Heart left ventricle (tissue), 16 donors: Measurements from ENCODE around the gene SERPINB6. TPM values are rescaled to one million over a fixed set of nuclear protein-coding genes. Genes with fewer than 3 reads are reported as not detected.

ENCODE experiments used
- ATAC-seq, 4 donors: fragments of 200-7000 bp; cut with Tn5 transposase; one replicate each; pipeline ENCODE4 v1.9.1; 2020 to 2022; ENCODE audit warnings: moderate library complexity in 4 of 4, mild to moderate bottlenecking in 3 of 4, moderate number of reproducible peaks in 1 of 4
- DNase-seq, 5 donors: peaks; one replicate each; pipeline ENCODE4 v3.0.0-alpha.2; 2020
- H3K27ac ChIP-seq, 12 donors: fragments of 200-600 bp; sonication (generic) in 4 of 12; one replicate each; pipeline versions ENCODE4 v1.5.0 to v1.8.0; 2016 to 2022; ENCODE audit warnings: mild to moderate bottlenecking in 2 of 12
- H3K27me3 ChIP-seq, 9 donors: fragments of 200-600 bp; sonication (generic) in 2 of 9; one replicate each; pipeline versions ENCODE4 v1.5.1 to v1.8.0; 2016 to 2022; ENCODE audit warnings: mild to moderate bottlenecking in 3 of 9
- H3K36me3 ChIP-seq, 9 donors: fragments of 200-600 bp; sonication (generic) in 2 of 9; one replicate each; pipeline versions ENCODE4 v1.5.0 to v1.8.0; 2018 to 2022; ENCODE audit warnings: mild to moderate bottlenecking in 2 of 9
- H3K4me1 ChIP-seq, 12 donors: fragments of 200-600 bp; sonication (generic) in 4 of 12; one replicate each; pipeline versions ENCODE4 v1.5.0 to v1.8.0; 2016 to 2022; ENCODE audit warnings: mild to moderate bottlenecking in 3 of 12
- H3K4me3 ChIP-seq, 12 donors: fragments of 200-600 bp; sonication (generic) in 4 of 12; one replicate each; pipeline versions ENCODE4 v1.5.0 to v1.8.0; 2017 to 2022; ENCODE audit warnings: mild to moderate bottlenecking in 9 of 12, moderate library complexity in 4 of 12
- H3K9me3 ChIP-seq, 12 donors: fragments of 200-600 bp; sonication (generic) in 4 of 12; one replicate each; pipeline versions ENCODE4 v1.5.0 to v1.8.0; 2016 to 2022; ENCODE audit warnings: mild to moderate bottlenecking in 1 of 12
- POLR2A ChIP-seq, 2 donors: fragments of 450-650 bp; IDR thresholded peaks; one replicate each; pipeline ENCODE4 v1.6.1; 2017; ENCODE audit warnings: antibody characterized with exemption in 2 of 2, mild to moderate bottlenecking in 2 of 2, moderate library complexity in 2 of 2
- whole genome bisulfite sequencing, 4 donors: extraction: QIAGEN DNeasy Blood & Tissue Kit in 2 of 4; methylation state at CpG; one replicate each; pipeline versions ENCODE4 v1.1.5 to v1.1.7; 2013 to 2018; 5-methylcytosine and 5-hydroxymethylcytosine counted together
- intact Hi-C, 10 donors: fragments of 100-400 bp; cut with DNase I; formaldehyde crosslinking; loops; one replicate each; pipeline versions ENCODE4 v1.11.1 to v1.14.2; 2022
- polyA plus RNA-seq, 2 donors: library from polyadenylated mRNA; stranded (reverse); fragments of 200-250 nt; gene quantifications; one replicate each; pipeline ENCODE4 v1.2.3, GENCODE V29; 2013
- total RNA-seq, 9 donors: library from RNA; depleted of rRNA in 2 of 9; stranded (reverse); fragments of >200 nt in 2 of 9; fragmentation: NEBNext Ultra II Directional in 3 of 9; extraction: Animal tissue kit (Norgen Biotek cat#: 25700) in 3 of 9; gene quantifications; one replicate each; pipeline versions ENCODE4 v1.1.0 to v1.2.4, GENCODE V29; 2016 to 2023
- TF ChIP-seq, protein P1 (sequence below), 12 donors: fragments of 200-600 bp; sonication (generic) in 4 of 12; IDR thresholded peaks; one replicate each; pipeline versions ENCODE4 v1.5.0 to v1.8.0; 2018 to 2022; ENCODE audit warnings: antibody characterized with exemption in 12 of 12, mild to moderate bottlenecking in 5 of 12
- donor health status: ischemic (EF 13 %, LVEDD 7.1; RV severe dilation, severe dysfunction).
- donor health status: healthy with polysubstance abuse.
- donor health status: DM: no; HTN: yes; CAD: no.
- donor health status: DM: no; HTN: no; CAD: no.
- donor health status: ischemic (EF 25% LVEDD 6.9; RV normal size, moderate dysfunction).
- donor health status: ischemic (EF 25% LVEDD 5.7; RV mildly dilated, moderate dysfunction).
- donor health status: healthy.
- donor health status: DM: yes; HTN: yes; CAD: no.
- donor health status: ischemic (EF 35%, LVEDD 5.7; RV mildly dilated, moderate dysfunction).
- donor health status: nonischemic (EF 11% LVEDD 7.7; RV severe dilation, severe dysfunction).
- donor health status: DM: yes; HTN: yes; CAD: no.
- donor health status: PGD.
- donor health status: ischemic (EF 29% LVEDD 5.4; RV normal size, mild dysfunction).
- donor health status: nonischemic (EF 23%, LVEDD 6.1; RV moderate dilation, normal function).

Gene SERPINB6
- total and polyA plus RNA-seq, 11 donors = 146 to 246 (median 186) TPM

DNA sequence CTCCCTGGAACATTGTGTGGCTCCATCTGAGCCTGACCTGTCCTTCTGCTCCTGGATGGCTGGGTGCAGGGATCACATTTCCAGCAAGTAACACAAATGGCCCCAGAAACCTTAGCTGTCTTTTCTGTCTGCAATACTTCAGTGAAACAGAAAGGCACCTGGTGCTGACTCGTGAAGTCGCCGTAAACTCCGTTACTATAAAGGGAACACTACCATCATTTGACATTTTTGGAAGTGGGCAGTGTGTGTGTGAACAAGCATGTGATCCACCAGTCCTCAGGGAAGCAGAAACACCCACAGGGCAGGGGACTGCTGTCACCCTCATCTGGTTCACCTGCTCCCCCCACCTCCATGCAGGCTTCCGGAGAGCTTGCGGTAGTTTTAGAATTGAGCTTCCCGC is 23.9 kb downstream of the SERPINB6 start:
- Histone ChIP-seq H3K27ac (peak overlapping the region in 11 of 12 donors; percentile 13 to 68 (median 58)), H3K4me1 (peaks cover 0 to 52% (median 28%) of the 10 kb centered on the region in 12 donors), H3K36me3 (peaks cover 0 to 52% (median 35%) of the 10 kb centered on the region in 9 donors), H3K4me3 (no peak overlapping the region), H3K27me3 (no peaks in the 10 kb centered on the region), H3K9me3 (no peaks in the 10 kb centered on the region)
- WGBS, 4 donors = 66 to 88% (median 72%) methylated on average over 7 of the region's 7 CpGs
- intact Hi-C loops = no loop called here
- peak; percentile 9 to 58 (median 26) for ATAC-seq
- TF ChIP-seq, protein P1, sequence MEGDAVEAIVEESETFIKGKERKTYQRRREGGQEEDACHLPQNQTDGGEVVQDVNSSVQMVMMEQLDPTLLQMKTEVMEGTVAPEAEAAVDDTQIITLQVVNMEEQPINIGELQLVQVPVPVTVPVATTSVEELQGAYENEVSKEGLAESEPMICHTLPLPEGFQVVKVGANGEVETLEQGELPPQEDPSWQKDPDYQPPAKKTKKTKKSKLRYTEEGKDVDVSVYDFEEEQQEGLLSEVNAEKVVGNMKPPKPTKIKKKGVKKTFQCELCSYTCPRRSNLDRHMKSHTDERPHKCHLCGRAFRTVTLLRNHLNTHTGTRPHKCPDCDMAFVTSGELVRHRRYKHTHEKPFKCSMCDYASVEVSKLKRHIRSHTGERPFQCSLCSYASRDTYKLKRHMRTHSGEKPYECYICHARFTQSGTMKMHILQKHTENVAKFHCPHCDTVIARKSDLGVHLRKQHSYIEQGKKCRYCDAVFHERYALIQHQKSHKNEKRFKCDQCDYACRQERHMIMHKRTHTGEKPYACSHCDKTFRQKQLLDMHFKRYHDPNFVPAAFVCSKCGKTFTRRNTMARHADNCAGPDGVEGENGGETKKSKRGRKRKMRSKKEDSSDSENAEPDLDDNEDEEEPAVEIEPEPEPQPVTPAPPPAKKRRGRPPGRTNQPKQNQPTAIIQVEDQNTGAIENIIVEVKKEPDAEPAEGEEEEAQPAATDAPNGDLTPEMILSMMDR (IDR thresholded peaks at IDR 0.05) = no peak
- no peak for TF ChIP-seq POLR2A (IDR thresholded peaks at IDR 0.05)
- DNase-seq = no peak

- Histone ChIP-seq H3K36me3 (peaks cover 0 to 30% (median 19%) of the 10 kb centered on the region in 9 donors), H3K27ac (peak overlapping the region in 1 of 12 donors; percentile 0), H3K27me3 (no peaks in the 10 kb centered on the region), H3K9me3 (no peaks in the 10 kb centered on the region), H3K4me3 (no peak overlapping the region), H3K4me1 (peaks cover 0 to 43% (median 25%) of the 10 kb centered on the region in 12 donors)
- TF ChIP-seq POLR2A (IDR thresholded peaks at IDR 0.05) = no peak
- TF ChIP-seq, protein P1 (IDR thresholded peaks at IDR 0.05) = no peak
- WGBS, 4 donors = 95 to 97% (median 96%) methylated on average over 8 of the region's 8 CpGs
- DNase-seq = no peak
- no peak for ATAC-seq
- intact Hi-C loops = no loop called here
These were observed 26.3 kb downstream of the SERPINB6 start for GRCh38 chr6:2945153-2945452.

- DNase-seq = no peak
- Histone ChIP-seq H3K27me3 (no peaks in the 10 kb centered on the region), H3K4me1 (peaks cover 0 to 40% (median 22%) of the 10 kb centered on the region in 12 donors), H3K4me3 (no peak overlapping the region), H3K27ac (peak overlapping the region in 3 of 12 donors; percentile 46 to 77 (median 68)), H3K36me3 (peaks cover 0 to 26% (median 18%) of the 10 kb centered on the region in 9 donors), H3K9me3 (no peaks in the 10 kb centered on the region)
- intact Hi-C loops = no loop called here
- no peak for TF ChIP-seq POLR2A (IDR thresholded peaks at IDR 0.05)
- TF ChIP-seq, protein P1 (IDR thresholded peaks at IDR 0.05) = no peak
- no peak for ATAC-seq
- 79 to 82% (median 81%) methylated on average over 7 of the region's 7 CpGs for WGBS, 4 donors
These were observed 26.8 kb downstream of the SERPINB6 start for GRCh38 chr6:2944405-2945152.

DNA sequence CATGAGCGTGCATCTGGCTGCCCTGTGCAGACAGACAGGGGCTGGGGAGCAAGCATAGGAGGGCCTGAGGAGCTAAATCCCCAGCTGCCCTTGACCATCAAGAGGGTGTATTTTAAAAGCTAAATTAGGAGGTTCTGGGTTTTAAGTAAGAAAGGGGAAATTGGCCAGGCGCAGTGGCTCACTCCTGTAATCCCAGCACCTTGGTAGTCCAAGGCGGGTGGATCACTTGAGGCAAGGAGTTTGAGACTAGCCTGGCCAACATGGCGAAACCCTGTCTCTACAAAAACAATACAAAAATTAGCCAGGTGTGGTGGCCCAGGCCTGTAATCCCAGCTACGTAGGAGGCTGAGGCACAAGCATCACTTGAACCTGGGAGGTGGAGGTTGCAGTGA is 27.8 kb downstream of the SERPINB6 start:
- ATAC-seq (no peak), DNase-seq (no peak)
- intact Hi-C loops = no loop called here
- peak overlapping the region in 10 of 12 donors; percentile 29 to 77 (median 52) for H3K27ac ChIP-seq
- TF ChIP-seq POLR2A (IDR thresholded peaks at IDR 0.05) = no peak
- TF ChIP-seq, protein P1 (IDR thresholded peaks at IDR 0.05) = no peak
- H3K27me3 ChIP-seq = no peaks in the 10 kb centered on the region
- H3K4me1 ChIP-seq = peaks cover 0 to 40% (median 21%) of the 10 kb centered on the region in 12 donors
- peak overlapping the region in 2 of 12 donors; percentile 19 to 26 for H3K4me3 ChIP-seq
- H3K36me3 ChIP-seq = peaks cover 0 to 17% (median 14%) of the 10 kb centered on the region in 9 donors
- H3K9me3 ChIP-seq = no peaks in the 10 kb centered on the region
- 84 to 89% (median 87%) methylated on average over 5 of the region's 5 CpGs for WGBS, 4 donors
